HepG2 (cell line): ENCODE results near the gene SMARCA2. TPM values are rescaled to one million over a fixed set of nuclear protein-coding genes. Genes with fewer than 3 reads are reported as not detected.

Source experiments
- ATAC-seq: fragments of 200-7000 bp; cut with Tn5 transposase; 3 replicates; pipeline ENCODE4 v1.9.1; 2020; ENCODE audit warnings: mild to moderate bottlenecking, moderate library complexity
- BruUV-seq: library from RNA; stranded (reverse); fragments of 400-500 nt; replicated peaks from 2 replicates; lab custom pipeline; 2021; lab: Mats Ljungman, UMichigan
- CTCF ChIA-PET: fragments of 300-600 bp; formaldehyde crosslinking; extraction: SDS; loops from one replicate; lab custom pipeline; 2021; ENCODE audit warnings: low total read pairs, inconsistent platforms, low intra/inter-chr PET ratio; lab: Yijun Ruan, JAX
- POLR2A ChIA-PET: fragments of 350-600 bp; sonication (Branson Sonifier 250); formaldehyde crosslinking; loops from one replicate; lab custom pipeline; 2020; ENCODE audit warnings: antibody characterized with exemption, inconsistent platforms; lab: Yijun Ruan, JAX
- DNase-seq: peaks from one replicate; pipeline ENCODE4 v3.0.0-alpha.2; 2015; ENCODE audit warnings: low spot score
- FAIRE-seq: peaks from 3 replicates; lab custom pipeline; 2011; peaks lifted over from hg19 to GRCh38; lab: Jason Lieb, UNC
- H2AFZ ChIP-seq: one replicate; pipeline ENCODE4 v1.6.1; 2011; ENCODE audit warnings: low read length, inconsistent platforms
- H3K27ac ChIP-seq: fragments of 300-600 bp; 3 replicates; pipeline ENCODE4 v1.8.0; 2011; ENCODE audit warnings: mixed run types, mild to moderate bottlenecking, mixed read lengths, low read length, inconsistent platforms; ENCODE audit not compliant: insufficient read depth; ENCODE audit errors: extremely low read length
- H3K27me3 ChIP-seq, 2 experiments: fragments of 200-600 bp in 1 of 2; 2 replicates in 1 of 2; 3 replicates in 1 of 2; pipeline versions ENCODE4 v1.6.0 to v1.8.0; 2011; ENCODE audit warnings: low read length in 2 of 2, mild to moderate bottlenecking in 2 of 2, moderate library complexity in 2 of 2, inconsistent platforms in 1 of 2; ENCODE audit not compliant: insufficient read depth in 2 of 2, control insufficient read depth in 1 of 2
- H3K36me3 ChIP-seq, 2 experiments: fragments of 200-600 bp in 1 of 2; replicated peaks in 1 of 2; 2 replicates in 1 of 2; 3 replicates in 1 of 2; pipeline versions ENCODE4 v1.5.1 to v1.8.0; 2011; ENCODE audit warnings: low read length in 2 of 2, inconsistent platforms in 1 of 2; ENCODE audit not compliant: insufficient read depth in 2 of 2, control insufficient read depth in 1 of 2
- H3K4me1 ChIP-seq: 2 replicates; pipeline ENCODE4 v1.5.1; 2012; ENCODE audit warnings: low read length, inconsistent platforms; ENCODE audit not compliant: insufficient read depth
- H3K4me2 ChIP-seq: 2 replicates; pipeline ENCODE4 v1.6.0; 2011; ENCODE audit warnings: low read depth, low read length, inconsistent platforms
- H3K4me3 ChIP-seq, 3 experiments: fragments of 200-600 bp in 1 of 3; sonication (generic), shearing (Covaris generic) in 1 of 3; replicated peaks in 1 of 3; 2 replicates each; pipeline ENCODE4 v1.5.1; 2011 to 2016; ENCODE audit warnings: low read length in 3 of 3, inconsistent platforms in 2 of 3, low read depth in 2 of 3, mild to moderate bottlenecking in 2 of 3, control low read depth in 1 of 3, mixed read lengths in 1 of 3; ENCODE audit not compliant: insufficient read depth in 1 of 3
- H3K79me2 ChIP-seq: one replicate; pipeline ENCODE4 v1.6.1; 2011; ENCODE audit warnings: low read length, inconsistent platforms; ENCODE audit not compliant: insufficient read depth
- H3K9ac ChIP-seq: 2 replicates; pipeline ENCODE4 v1.6.0; 2011; ENCODE audit warnings: mild to moderate bottlenecking, low read depth, low read length, inconsistent platforms; ENCODE audit not compliant: insufficient read depth
- H3K9me3 ChIP-seq: 2 replicates; pipeline ENCODE4 v1.5.1; 2012; ENCODE audit warnings: mild to moderate bottlenecking, low read length
- H4K20me1 ChIP-seq: 2 replicates; pipeline ENCODE4 v1.6.0; 2011; ENCODE audit warnings: inconsistent platforms, mild to moderate bottlenecking, low read length, moderate library complexity; ENCODE audit not compliant: insufficient read depth
- FOXP1 ChIP-seq, 2 experiments: fragments of 450-650 bp in 1 of 2; IDR thresholded peaks; 2 replicates each; pipeline ENCODE4 v1.6.1; 2017 to 2018; ENCODE audit warnings: antibody characterized with exemption in 1 of 2
- GFI1 ChIP-seq: sonication (generic); formaldehyde crosslinking; IDR thresholded peaks from 2 replicates; pipeline ENCODE4 v1.5.0; 2020; ENCODE audit warnings: missing genetic modification reagents, mild to moderate bottlenecking, borderline replicate concordance
- MYNN ChIP-seq: sonication (generic); formaldehyde crosslinking; IDR thresholded peaks from 2 replicates; pipeline ENCODE4 v1.4.0; 2020; ENCODE audit warnings: mild to moderate bottlenecking, low read depth, missing genetic modification reagents
- PCBP2 ChIP-seq: fragments of 200-400 bp; formaldehyde crosslinking; optimal IDR thresholded peaks from 2 replicates; pipeline ENCODE3; 2018; ENCODE audit warnings: low read length, low read depth; ENCODE audit not compliant: poor library complexity, severe bottlenecking
- PHB2 ChIP-seq: fragments of 450-650 bp; IDR thresholded peaks from 2 replicates; pipeline ENCODE4 v1.6.1; 2018; ENCODE audit not compliant: partially characterized antibody
- SMAD1 ChIP-seq: sonication (generic); formaldehyde crosslinking; IDR thresholded peaks from 2 replicates; pipeline ENCODE4 v1.4.0; 2020; ENCODE audit warnings: missing genetic modification reagents, low read depth, mild to moderate bottlenecking, borderline replicate concordance
- TEAD3 ChIP-seq: optimal IDR thresholded peaks from 2 replicates; pipeline ENCODE3; 2016; ENCODE audit warnings: borderline replicate concordance
- ZNF12 ChIP-seq: sonication (generic); formaldehyde crosslinking; IDR thresholded peaks from 2 replicates; pipeline ENCODE4 v1.5.0; 2020; ENCODE audit warnings: missing genetic modification reagents
- ZNF24 ChIP-seq: fragments of 450-650 bp; IDR thresholded peaks from 2 replicates; pipeline ENCODE4 v1.6.1; 2017; ENCODE audit warnings: antibody characterized with exemption, mild to moderate bottlenecking
- ZNF33A ChIP-seq: sonication (generic); formaldehyde crosslinking; IDR thresholded peaks from 2 replicates; pipeline ENCODE4 v1.5.1; 2020; ENCODE audit warnings: missing genetic modification reagents, mild to moderate bottlenecking, moderate library complexity, borderline replicate concordance
- ZNF446 ChIP-seq: sonication (generic); formaldehyde crosslinking; IDR thresholded peaks from 2 replicates; pipeline ENCODE4 v1.5.0; 2020; ENCODE audit warnings: mild to moderate bottlenecking, missing genetic modification reagents
- ZNF589 ChIP-seq: sonication (generic); formaldehyde crosslinking; conservative IDR thresholded peaks from 2 replicates; pipeline ENCODE4 v1.8.0; 2022; ENCODE audit warnings: mild to moderate bottlenecking, moderate library complexity, missing genetic modification reagents
- ZNF616 ChIP-seq: sonication (generic); formaldehyde crosslinking; IDR thresholded peaks from 2 replicates; pipeline ENCODE4 v1.5.0; 2020; ENCODE audit warnings: low read depth, mild to moderate bottlenecking, missing genetic modification reagents
- ZNF772 ChIP-seq: sonication (generic); formaldehyde crosslinking; IDR thresholded peaks from 2 replicates; pipeline ENCODE4 v1.5.0; 2020; ENCODE audit warnings: mild to moderate bottlenecking, missing genetic modification reagents
- ZNF883 ChIP-seq: sonication (generic); formaldehyde crosslinking; IDR thresholded peaks from 2 replicates; pipeline ENCODE4 v1.5.1; 2020; ENCODE audit warnings: mild to moderate bottlenecking, missing genetic modification reagents; ENCODE audit errors: not compliant biosample characterization
- WGBS: methylation state at CpG from one replicate; pipeline ENCODE4 v1.1.6; 2017; ENCODE audit warnings: low lambda C conversion rate; 5-methylcytosine and 5-hydroxymethylcytosine counted together
- in situ Hi-C: cut with HindIII; loops from 2 replicates; pipeline ENCODE4 v1.10.0; 2017; ENCODE audit warnings: low pct_unique_long_range_greater_than_20kb; ENCODE audit not compliant: extremely low pct_ligation_motif_present
- intact Hi-C: fragments of 100-400 bp; cut with micrococcal nuclease; formaldehyde crosslinking; loops from one replicate; pipeline ENCODE4 v1.10.0; 2022; ENCODE audit not compliant: unreplicated experiment
- polyA plus RNA-seq, 8 experiments: library from polyadenylated mRNA; depleted of rRNA in 3 of 8; stranded (reverse) in 7 of 8; unstranded in 1 of 8; fragments of >200 nt; fragmentation: Illumina TruSeq in 4 of 8; extraction: Trizol in 4 of 8; gene quantifications; 2 replicates each; pipeline versions ENCODE4 v1.2.1 to v1.2.3, GENCODE V29; 2011 to 2016; ENCODE audit warnings: low read depth in 4 of 8, missing spikeins in 1 of 8, mixed read lengths in 1 of 8; ENCODE audit not compliant: insufficient read depth in 1 of 8
- total RNA-seq, 5 experiments: library from RNA; depleted of rRNA; stranded (reverse); fragments of >200 nt; fragmentation: Illumina TruSeq; extraction: Trizol; gene quantifications; 2 replicates each; pipeline ENCODE4 v1.2.3, GENCODE V29; 2016; ENCODE audit warnings: low read depth in 1 of 5
- TF ChIP-seq, protein P1 (sequence below): sonication (generic); formaldehyde crosslinking; IDR thresholded peaks from 2 replicates; pipeline ENCODE4 v1.9.0; 2022; ENCODE audit warnings: low read depth, missing genetic modification reagents
- TF ChIP-seq, protein P2 (sequence below): sonication (generic); formaldehyde crosslinking; IDR thresholded peaks from 2 replicates; pipeline ENCODE4 v1.4.0; 2020; ENCODE audit warnings: mild to moderate bottlenecking, missing genetic modification reagents

The SMARCA2 gene
- total and polyA plus RNA-seq, 2 of the 13 experiments (the other 11 are each of a cell fraction or from before 2014, with no cell fraction given), result 22.5 to 23.7 TPM

DNA sequence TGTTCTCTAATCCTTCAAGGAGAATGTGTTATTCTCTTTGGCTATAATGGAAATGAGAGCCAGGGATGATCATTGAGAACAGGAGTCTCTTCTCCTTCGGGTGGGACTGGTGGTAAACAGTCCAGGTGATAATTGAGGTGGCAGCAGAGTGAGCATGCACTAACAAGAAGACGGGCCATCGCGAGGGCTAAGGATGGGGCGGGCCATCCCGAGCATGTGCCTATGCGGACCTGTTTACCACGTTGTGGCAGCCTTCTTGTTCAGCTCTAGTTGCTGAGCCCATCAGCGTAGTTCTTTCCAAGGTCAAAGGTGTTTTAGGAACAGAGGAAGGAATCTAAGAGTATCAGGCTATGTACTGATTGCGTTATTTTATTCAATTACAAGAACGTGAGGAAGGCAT lies 180.1 kb downstream of the SMARCA2 start (continued):
- TF ChIP-seq TEAD3 (CRISPR knock-in tag) (no peak), PCBP2 (no peak), ZNF589 (CRISPR knock-in tag) (no peak)

DNA sequence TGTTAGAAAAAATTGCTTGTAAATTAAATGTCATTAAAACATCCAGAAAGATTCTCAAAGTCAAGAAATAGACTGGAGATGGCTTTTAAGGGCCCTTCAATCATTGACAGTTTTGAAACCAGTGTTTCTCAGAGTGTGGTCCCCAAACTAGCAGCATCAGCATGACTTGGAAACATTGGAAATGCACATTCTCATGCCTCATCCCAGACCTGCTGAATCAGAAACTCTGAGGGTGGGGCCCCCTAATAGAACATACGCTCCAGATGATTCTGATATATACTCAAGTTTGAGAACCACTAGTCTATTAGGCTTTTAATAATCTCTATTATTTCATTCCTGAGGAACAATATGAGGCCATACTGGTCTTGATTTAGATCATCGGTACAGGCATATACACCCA lies 181.6 kb downstream of the SMARCA2 start:
- Histone ChIP-seq H3K9me3 (no peaks in the 10 kb centered on the region), H3K27ac (no peak overlapping the region), H3K4me3 (no peak overlapping the region), H3K27me3 (no peaks in the 10 kb centered on the region), H2AFZ (no peak overlapping the region), H3K9ac (no peak overlapping the region), H3K36me3 (no peaks in the 10 kb centered on the region; a peak in 1 of 5 replicates), H3K79me2 (no peaks in the 10 kb centered on the region), H4K20me1 (no peaks in the 10 kb centered on the region), H3K4me2 (no peak overlapping the region), H3K4me1 (no peaks in the 10 kb centered on the region)
- TF ChIP-seq, protein P1, sequence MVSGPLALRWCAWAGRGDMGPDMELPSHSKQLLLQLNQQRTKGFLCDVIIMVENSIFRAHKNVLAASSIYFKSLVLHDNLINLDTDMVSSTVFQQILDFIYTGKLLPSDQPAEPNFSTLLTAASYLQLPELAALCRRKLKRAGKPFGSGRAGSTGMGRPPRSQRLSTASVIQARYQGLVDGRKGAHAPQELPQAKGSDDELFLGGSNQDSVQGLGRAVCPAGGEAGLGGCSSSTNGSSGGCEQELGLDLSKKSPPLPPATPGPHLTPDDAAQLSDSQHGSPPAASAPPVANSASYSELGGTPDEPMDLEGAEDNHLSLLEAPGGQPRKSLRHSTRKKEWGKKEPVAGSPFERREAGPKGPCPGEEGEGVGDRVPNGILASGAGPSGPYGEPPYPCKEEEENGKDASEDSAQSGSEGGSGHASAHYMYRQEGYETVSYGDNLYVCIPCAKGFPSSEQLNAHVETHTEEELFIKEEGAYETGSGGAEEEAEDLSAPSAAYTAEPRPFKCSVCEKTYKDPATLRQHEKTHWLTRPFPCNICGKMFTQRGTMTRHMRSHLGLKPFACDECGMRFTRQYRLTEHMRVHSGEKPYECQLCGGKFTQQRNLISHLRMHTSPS, result no peak
- no peak for TF ChIP-seq GFI1 (CRISPR knock-in tag)
- no peak for TF ChIP-seq FOXP1 (IDR thresholded peaks at IDR 0.05)
- TF ChIP-seq FOXP1 (CRISPR knock-in tag; IDR thresholded peaks at IDR 0.05), result no peak
- TF ChIP-seq ZNF772, result no peak
- TF ChIP-seq ZNF12 (CRISPR knock-in tag), result no peak
- no peak for TF ChIP-seq ZNF883 (CRISPR knock-in tag)
- no peak for TF ChIP-seq PHB2
- TF ChIP-seq, protein P2, sequence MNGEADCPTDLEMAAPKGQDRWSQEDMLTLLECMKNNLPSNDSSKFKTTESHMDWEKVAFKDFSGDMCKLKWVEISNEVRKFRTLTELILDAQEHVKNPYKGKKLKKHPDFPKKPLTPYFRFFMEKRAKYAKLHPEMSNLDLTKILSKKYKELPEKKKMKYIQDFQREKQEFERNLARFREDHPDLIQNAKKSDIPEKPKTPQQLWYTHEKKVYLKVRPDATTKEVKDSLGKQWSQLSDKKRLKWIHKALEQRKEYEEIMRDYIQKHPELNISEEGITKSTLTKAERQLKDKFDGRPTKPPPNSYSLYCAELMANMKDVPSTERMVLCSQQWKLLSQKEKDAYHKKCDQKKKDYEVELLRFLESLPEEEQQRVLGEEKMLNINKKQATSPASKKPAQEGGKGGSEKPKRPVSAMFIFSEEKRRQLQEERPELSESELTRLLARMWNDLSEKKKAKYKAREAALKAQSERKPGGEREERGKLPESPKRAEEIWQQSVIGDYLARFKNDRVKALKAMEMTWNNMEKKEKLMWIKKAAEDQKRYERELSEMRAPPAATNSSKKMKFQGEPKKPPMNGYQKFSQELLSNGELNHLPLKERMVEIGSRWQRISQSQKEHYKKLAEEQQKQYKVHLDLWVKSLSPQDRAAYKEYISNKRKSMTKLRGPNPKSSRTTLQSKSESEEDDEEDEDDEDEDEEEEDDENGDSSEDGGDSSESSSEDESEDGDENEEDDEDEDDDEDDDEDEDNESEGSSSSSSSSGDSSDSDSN (CRISPR knock-in tag), result no peak
- TF ChIP-seq ZNF446 (CRISPR knock-in tag), result no peak
- no peak for TF ChIP-seq ZNF24
- TF ChIP-seq SMAD1 (CRISPR knock-in tag), result no peak
- TF ChIP-seq MYNN (CRISPR knock-in tag), result no peak
- TF ChIP-seq ZNF33A, result no peak
- no peak for TF ChIP-seq ZNF616 (CRISPR knock-in tag)
- ChIA-PET POLR2A (no interaction called here), CTCF (no interaction called here)
- intact Hi-C loops, result no loop called here
- in situ Hi-C loops, result no loop called here
- BruUV-seq, result no TSS peak
- DNase-seq (no peak), FAIRE-seq (no peak), ATAC-seq (no peak)
- 95% methylated on average over 2 of the region's 2 CpGs for WGBS
